ENCODE measurements around the gene ANTKMT.

ANTKMT gene, protein sequence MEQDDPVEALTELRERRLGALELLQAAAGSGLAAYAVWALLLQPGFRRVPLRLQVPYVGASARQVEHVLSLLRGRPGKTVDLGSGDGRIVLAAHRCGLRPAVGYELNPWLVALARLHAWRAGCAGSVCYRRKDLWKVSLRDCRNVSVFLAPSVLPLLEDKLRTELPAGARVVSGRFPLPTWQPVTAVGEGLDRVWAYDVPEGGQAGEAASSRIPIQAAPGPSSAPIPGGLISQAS

DNA sequence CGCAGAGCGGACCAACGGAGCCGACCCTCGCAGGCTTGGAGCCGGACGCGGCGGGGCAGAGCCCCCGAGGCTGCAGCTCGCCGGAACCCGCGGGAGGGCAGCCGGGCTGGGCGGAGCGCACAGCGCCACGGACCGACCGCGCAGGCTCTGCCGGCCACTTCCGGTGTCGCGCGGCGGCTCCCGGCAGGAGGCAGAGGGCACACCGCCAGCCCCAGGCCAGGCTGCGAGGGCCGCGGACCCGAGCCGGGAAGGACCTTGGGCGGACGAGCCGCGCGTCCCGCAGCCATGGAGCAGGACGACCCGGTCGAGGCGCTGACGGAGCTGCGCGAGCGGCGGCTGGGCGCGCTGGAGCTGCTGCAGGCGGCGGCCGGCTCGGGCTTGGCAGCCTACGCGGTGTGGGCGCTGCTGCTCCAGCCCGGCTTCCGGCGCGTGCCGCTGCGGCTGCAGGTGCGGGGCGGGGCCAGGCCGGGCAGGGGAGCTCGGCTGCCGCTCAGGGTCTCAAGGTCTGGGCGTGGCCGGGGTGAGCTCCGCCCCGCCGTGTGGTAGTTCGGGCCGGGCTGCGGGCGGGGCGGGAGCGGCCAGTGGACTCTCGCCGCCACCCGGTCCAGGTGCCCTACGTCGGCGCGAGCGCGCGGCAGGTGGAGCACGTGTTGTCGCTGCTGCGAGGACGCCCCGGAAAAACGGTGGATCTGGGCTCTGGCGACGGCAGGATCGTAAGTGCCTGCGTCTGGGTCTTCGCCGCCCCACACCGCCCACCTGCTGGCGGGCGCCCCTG is at the start of gene ANTKMT:
Gene ANTKMT, plus strand, starts transcription at position 157 of the 775 bp plus-strand sequence. Its CDS starts 129 bp downstream, at position 286.
- DNase-seq (ENCODE audit: low read depth in 3 of 3): peak; percentile 41 to 70 (median 58)

DNA sequence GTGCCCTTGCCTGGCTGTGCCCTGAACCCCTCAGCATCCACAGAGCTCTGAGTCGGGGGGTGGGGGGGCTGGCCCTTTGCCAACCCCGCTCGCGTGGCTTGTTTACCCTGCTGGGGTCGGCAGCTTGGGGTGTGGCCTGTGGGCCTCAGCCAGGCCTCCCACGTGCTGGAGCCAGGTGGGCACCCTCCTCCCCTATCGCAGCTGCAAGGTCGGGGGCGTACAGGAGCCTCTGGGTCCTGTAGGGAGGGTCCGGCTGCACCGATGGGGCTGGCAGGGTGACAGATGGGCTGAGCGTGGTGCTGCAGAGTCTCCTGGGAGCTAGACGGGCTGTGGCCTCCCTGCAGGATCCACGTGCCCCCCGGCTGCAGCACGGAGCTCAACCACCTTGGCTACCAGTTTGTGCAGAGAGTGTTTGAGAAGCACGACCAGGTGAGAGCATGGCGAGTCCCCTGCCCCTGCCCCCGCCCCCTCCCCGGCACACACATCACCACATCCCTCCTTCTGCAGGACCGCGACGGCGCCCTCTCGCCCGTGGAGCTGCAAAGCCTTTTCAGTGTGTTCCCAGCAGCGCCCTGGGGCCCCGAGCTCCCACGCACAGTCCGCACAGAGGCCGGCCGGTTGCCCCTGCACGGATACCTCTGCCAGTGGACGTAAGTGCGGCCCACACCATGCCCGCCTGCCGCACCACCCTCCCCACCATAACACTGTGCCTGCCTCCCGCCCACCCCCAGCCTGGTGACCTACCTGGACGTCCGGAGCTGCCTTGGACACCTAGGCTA is 49.4 kb upstream of the ANTKMT start:
- no peak for DNase-seq (ENCODE audit: low read depth in 3 of 3)

DNA sequence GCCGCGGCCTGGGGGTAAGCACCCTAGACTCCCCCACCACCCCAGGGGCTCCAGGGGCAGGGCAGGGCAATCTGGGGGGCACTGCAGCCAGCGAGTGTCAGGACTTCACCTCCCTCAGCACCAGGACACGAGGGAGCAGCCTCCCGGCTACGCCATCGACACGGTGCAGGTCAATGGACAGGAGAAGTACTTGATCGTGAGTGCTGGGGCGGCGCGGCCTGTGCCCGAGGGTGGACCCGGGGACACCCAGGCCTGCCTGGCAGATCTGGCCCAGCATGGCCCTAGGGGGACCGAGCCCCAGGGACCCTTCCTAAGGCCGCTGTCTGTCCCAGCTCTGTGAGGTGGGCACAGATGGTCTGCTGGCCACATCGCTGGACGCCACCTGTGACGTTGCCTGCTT is 48.6 kb upstream of the ANTKMT start:
- DNase-seq (ENCODE audit: low read depth in 3 of 3): no peak

DNA sequence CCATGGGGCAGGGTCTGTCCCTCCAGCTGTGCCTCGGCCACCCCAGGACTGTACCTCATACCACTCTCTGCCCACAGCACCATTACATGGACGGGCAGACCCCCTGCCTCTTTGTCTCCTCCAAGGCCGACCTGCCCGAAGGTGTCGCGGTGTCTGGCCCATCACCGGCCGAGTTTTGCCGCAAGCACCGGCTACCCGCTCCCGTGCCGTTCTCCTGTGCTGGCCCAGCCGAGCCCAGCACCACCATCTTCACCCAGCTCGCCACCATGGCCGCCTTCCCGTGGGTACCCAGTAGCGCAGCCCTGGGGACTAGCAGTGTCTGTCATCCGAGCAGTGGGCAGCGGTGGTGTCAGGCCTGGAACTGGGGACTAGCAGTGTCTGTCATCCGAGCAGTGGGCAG is 48.1 kb upstream of the ANTKMT start:
- no peak for DNase-seq (ENCODE audit: low read depth in 3 of 3)

DNA sequence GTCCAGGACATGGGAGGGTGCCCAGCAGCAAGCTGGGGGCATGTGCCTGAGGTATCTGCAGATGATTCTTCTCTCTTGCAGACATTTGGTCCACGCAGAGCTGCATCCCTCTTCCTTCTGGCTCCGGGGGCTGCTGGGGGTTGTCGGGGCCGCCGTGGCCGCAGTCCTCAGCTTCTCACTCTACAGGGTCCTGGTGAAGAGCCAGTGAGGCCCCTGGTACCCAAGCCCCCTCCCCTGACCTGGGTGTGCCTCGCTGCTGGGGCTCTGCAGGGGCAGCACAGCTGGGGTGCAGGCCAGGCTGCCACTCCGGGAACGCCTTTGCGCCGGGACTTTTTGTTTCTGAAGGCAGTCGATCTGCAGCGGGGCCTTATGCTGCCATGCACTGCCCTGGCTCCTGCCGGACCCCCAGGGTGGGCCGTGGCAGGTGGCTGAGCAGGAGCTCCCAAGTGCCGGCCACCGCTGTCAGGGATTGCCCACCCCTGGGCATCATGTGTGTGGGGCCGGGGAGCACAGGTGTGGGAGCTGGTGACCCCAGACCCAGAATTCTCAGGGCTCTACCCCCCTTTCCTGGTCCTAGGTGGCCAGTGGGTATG is 47.5 kb upstream of the ANTKMT start:
- DNase-seq (ENCODE audit: low read depth in 3 of 3): no peak

DNA sequence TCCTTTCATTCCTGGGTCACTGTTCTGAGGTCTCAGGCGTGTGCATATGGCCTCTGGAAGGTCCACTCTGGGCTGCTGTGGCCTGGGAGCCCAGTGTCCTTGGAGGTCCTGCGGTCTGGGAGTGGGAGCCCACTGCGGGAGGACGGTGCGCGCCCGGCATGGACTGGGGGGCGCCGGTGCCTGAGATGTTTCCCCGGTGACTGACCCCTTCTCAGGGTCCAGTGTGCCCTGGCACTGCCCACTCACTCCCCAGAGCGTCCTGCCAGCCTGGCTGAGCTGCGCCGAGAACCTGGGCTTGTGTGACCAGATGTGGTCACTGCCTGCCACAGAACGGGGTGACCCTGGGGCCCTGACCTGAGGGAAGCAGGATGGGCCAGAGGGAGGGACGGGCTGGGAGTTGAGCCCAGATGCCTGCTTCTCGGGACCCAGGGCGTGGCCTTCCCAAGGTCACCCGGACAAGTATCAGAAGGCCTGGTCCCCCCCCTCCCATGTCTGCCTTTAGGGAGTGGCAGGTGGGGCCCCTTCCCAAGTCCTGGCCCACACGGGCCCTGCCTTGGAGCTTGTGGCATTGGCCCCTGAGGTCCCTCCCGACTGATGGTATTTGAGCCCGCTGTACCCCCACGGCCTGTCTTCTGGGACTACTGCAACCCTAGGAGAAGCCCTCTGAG is 46.6 kb upstream of the ANTKMT start:
- no peak for DNase-seq (ENCODE audit: low read depth in 3 of 3)

DNA sequence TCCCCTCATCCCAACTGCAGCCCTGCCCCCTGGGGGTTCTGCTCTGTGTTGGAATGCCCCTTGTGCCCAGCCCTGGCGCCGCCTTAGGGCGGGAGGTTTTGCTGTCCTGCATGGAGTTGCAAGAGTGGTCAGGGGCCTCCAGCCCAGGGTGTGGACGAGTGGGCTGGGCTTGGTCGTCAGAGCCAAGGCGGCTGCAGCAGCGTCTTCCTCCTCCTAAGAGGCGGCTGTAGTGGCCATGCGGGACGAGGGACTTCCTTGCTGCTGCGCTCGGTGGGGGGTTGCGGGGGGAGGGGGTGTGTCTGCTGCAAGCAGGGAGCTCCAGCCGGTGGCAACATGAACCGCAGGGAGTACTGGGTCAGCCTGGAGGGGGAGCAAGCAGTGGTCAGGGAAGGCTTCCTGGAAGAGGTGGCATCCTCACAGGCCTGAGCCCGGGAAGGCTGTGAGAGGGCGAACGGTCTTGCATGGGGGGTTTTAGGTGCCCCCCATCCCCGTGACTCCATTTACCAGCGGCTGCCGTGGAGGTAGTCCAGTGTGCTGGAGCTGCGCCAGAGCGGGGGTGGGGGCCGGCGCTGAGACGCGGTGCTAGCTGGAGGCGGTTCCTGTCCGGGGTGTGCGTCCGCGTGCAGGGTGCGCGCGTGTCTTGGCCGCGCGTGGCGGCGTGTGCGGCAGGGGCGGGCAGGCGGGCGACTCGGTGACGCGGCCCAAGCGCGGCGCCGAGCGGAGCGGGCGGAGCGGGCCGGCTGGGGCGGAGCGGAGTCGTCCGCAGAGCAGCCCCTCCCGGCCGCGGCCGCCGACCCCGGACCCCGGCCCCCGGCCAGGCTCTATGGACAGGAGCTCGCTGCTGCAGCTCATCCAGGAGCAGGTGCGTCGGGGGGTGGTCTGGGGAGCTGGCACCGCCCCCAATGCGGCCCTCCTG is 45.7 kb upstream of the ANTKMT start, which contains the start of gene RHBDL1:
Gene RHBDL1, plus strand, starts transcription at position 704 of the 916 bp plus-strand sequence. Its CDS starts 120 bp downstream, at position 824.
- no peak for DNase-seq (ENCODE audit: low read depth in 3 of 3)

DNA sequence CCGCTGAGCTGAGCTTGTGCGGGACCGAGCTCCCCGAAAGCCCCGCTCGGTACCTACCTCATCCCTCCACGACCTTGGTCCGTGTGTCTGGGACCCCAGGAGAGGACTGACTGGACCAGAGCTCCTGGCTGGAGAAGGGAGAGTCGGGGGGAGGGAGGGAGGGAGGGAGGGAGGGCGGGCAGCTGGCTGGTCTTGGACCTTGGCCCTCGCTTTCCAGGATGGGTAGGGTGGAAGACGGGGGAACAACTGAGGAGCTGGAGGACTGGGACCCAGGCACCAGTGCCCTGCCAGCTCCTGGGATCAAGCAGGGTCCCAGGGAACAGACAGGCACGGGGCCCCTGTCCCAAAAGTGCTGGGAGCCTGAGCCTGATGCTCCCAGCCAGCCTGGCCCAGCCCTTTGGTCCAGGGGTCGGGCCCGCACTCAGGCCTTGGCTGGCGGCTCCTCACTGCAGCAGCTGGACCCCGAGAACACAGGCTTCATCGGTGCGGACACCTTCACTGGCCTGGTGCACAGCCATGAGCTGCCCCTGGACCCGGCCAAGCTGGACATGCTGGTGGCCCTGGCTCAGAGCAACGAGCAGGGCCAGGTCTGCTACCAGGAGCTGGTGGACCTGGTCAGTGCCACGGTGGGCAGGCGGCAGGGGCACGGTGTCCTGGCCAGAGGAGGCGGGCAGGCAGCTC is 44.9 kb upstream of the ANTKMT start:
- no peak for DNase-seq (ENCODE audit: low read depth in 3 of 3)

DNA sequence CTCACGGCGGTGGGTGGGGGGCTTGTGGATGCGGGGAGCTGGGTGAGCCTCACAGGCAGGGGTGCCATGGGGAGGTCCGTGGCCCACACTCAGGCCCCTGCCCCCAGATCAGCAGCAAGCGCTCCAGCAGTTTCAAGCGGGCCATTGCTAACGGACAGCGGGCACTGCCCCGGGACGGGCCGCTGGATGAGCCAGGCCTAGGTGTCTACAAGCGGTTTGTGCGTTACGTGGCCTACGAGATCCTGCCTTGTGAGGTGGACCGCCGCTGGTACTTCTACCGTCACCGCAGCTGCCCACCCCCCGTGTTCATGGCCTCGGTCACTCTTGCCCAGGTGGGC is 44.4 kb upstream of the ANTKMT start:
- DNase-seq (ENCODE audit: low read depth in 3 of 3): no peak

DNA sequence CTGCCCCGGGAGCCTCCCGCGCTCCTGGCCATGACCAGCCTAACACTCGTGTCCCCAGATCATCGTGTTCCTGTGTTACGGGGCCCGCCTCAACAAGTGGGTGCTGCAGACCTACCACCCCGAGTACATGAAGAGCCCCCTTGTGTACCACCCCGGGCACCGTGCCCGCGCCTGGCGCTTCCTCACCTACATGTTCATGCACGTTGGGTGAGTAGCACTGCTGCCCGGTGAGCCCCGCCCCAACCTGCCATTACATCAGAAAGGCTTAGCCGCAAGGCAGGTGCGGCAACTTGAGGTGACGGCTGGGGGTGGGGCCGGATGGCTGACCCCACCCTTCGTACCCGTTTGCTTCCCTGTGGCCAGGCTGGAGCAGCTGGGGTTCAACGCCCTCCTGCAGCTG is 44.0 kb upstream of the ANTKMT start:
- DNase-seq (ENCODE audit: low read depth in 3 of 3): no peak

DNA sequence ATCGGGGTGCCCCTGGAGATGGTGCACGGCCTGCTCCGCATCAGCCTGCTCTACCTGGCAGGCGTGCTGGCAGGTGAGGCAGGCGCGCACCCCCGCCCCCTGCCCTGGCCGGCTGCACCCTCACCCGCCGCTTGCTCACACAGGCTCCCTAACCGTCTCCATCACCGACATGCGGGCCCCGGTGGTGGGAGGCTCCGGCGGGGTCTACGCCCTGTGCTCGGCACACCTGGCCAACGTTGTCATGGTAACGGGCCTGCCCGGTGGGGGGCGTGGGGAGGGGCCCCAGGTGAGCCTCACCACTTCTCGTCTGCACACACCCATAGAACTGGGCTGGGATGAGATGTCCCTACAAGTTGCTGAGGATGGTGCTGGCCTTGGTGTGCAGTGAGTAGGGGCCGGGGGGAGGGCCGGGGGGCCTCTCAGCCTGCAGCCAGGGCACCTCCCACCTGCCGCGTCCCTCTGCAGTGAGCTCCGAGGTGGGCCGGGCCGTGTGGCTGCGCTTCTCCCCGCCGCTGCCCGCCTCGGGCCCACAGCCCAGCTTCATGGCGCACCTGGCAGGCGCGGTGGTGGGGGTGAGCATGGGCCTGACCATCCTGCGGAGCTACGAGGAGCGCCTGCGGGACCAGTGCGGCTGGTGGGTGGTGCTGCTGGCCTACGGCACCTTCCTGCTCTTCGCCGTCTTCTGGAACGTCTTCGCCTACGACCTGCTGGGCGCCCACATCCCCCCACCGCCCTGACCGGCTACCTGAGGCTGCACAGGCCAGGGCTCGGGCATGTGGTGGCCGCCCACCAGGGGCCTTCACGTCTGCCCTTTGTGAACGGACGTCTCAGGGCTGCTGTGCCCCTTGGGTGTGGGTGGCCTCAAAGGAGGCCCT is 43.4 kb upstream of the ANTKMT start:
- no peak for DNase-seq (ENCODE audit: low read depth in 3 of 3)

DNA sequence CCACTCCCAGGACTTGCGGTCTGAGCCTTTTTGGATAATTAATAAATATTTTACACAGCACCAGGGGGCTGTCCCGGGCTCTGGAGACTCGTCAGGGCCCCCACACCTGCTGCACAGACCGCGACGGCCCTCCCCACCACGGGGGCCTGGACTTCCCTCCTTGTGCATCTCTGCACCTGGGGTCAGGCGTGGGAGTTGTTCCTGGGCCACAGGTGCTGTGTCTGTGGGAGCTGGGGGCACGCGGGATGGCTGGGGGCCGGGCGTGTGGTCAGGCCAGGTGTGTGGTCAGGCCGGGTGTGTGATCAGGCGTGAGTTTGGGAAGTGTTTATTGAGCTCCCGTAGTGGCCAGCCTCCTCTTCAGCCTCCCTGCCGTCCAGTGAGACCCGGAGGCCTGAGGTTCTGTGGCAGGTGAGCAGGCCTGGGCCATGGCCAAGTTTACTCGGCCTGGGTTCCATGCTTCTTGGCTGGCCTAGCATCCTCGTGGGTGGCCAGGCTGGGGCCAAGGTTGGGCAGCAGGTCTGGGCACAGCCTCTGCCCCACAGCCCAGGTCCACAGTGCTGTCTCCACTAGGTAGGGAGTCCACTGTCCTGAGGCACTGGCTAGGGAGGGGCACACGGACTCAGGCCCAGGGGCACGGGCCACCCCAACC is 42.6 kb upstream of the ANTKMT start:
- DNase-seq (ENCODE audit: low read depth in 3 of 3): no peak

DNA sequence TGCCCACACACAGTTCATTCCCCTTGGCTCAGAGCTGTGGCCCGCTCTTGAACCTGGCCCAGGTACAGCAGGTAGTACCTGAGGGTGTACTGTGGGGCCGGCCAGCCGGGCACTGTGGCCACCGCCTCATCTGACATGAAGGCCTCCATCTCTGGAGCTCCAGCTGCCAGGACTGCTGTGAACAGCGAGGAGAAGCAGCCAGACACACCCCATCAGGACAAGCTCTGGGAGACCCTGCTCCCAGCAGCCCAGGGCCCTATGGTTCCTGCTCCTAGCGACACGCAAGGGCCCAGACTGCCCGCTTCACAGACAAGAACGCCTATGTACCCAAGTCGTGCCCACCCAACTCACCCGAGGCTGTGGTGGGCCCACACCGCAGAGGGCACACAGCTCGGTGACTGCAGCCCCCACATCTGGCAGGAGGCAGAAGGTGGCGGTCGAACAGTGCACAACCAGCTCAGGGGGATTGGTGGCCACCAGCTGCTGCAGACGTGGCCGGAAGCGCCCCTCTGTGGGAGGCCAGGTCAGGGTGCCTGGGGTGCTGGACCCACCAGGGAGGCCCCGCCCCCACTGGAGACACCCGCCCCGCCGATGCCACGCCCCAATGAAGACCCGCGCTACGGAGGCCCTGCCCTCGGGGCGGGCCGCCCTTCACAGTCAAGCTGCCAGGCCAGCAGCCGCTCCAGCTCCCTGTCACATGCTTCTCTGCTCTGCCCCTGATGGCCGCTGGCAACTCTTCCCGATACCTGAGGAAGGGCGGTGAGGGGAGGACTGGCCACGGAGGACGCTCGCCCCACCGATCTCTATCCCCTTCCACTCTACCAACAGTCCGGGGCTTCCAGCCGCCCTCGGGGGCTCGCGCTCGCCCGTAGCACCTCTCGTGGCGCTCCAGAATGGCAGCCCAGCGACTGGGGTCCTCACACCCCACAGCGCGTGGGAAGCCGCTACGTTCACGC is 41.8 kb upstream of the ANTKMT start:
- DNase-seq (ENCODE audit: low read depth in 3 of 3): peak in 1 of 3 donors; percentile 37

DNA sequence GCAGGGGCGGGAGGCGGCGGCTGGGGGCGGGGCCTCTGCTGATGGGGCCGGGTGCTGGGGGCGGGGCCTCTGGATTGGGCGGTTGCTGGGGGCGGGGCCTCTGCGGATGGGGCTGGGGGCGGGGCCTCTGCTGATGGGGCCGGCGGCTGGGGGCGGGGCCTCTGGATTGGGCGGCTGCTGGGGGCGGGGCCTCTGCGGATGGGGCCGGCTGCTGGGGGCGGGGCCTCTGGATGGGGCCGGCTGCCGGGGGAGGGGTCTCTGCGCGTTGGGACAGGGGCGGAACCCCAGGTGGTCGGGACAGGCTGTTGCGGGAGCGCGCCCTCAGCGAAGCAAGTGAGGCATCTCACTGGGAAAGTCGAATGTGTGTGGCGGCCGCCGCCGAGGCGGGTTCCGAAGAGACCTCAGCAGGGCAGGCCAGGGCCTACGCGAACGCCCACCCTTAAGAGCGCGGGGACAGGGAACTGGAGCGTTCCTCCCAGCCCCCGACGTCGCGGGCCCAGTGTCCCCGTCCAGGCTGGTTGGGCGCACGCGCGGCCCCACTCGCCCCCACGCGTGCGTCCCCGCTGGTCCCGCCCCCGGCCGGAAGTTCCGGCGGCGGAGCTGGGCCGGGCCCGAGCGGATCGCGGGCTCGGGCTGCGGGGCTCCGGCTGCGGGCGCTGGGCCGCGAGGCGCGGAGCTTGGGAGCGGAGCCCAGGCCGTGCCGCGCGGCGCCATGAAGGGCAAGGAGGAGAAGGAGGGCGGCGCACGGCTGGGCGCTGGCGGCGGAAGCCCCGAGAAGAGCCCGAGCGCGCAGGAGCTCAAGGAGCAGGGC is 40.9 kb upstream of the ANTKMT start, which contains the start of gene STUB1:
Gene STUB1, plus strand, starts transcription at position 597 of the 811 bp plus-strand sequence. Its CDS starts 116 bp downstream, at position 713.
- DNase-seq (ENCODE audit: low read depth in 3 of 3): peak; percentile 84 to 93 (median 87)

DNA sequence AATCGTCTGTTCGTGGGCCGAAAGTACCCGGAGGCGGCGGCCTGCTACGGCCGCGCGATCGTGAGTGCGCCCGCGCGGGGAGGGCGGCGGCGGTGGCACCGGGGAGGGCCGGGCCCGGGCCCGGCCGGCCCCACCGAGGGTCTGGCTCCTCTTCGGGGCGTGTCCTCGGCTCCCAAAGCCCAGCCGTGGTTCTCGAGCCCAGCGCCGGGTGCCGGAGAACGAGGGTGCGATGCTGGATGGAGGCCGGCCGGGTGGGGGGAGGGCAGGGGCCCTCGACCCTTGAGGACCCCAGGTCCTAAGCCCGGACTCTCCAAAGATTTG is 40.4 kb upstream of the ANTKMT start:
- DNase-seq (ENCODE audit: low read depth in 3 of 3): no peak

DNA sequence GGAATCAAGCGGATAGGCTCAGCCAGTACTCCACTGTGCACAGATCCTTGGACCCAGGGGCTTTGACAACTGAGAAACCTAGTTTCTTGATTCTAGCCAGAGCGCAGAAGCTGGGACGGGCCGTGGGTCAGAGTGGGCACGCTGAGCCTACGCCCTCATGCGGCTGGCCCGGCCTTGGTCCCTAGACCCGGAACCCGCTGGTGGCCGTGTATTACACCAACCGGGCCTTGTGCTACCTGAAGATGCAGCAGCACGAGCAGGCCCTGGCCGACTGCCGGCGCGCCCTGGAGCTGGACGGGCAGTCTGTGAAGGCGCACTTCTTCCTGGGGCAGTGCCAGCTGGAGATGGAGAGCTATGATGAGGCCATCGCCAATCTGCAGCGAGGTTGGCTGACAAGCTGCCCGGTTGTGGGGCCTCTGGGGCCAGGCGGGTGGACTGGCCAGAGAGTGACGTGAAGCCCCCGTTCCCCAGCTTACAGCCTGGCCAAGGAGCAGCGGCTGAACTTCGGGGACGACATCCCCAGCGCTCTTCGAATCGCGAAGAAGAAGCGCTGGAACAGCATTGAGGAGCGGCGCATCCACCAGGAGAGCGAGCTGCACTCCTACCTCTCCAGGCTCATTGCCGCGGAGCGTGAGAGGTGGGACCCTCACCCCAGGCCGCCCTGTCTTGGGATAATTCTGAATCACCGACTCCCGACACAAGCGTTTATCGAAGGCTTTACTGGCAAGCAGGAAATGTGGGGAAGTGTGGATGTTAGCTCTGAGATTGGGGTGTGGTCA is 39.8 kb upstream of the ANTKMT start:
- no peak for DNase-seq (ENCODE audit: low read depth in 3 of 3)
